HL-60/S4 treated with phorbol 12-myristate 13-acetate at 8.2 ng/mL for 4 days and 3 days (cell line): Measurements from ENCODE around the gene PEMT.

Source experiments
- in situ Hi-C: fragments of 300-500 bp; cut with MboI; formaldehyde crosslinking; loops from 2 replicates; pipeline ENCODE4 v1.15.0; 2022; ENCODE audit warnings: low sequenced_read_pairs

The PEMT gene

DNA sequence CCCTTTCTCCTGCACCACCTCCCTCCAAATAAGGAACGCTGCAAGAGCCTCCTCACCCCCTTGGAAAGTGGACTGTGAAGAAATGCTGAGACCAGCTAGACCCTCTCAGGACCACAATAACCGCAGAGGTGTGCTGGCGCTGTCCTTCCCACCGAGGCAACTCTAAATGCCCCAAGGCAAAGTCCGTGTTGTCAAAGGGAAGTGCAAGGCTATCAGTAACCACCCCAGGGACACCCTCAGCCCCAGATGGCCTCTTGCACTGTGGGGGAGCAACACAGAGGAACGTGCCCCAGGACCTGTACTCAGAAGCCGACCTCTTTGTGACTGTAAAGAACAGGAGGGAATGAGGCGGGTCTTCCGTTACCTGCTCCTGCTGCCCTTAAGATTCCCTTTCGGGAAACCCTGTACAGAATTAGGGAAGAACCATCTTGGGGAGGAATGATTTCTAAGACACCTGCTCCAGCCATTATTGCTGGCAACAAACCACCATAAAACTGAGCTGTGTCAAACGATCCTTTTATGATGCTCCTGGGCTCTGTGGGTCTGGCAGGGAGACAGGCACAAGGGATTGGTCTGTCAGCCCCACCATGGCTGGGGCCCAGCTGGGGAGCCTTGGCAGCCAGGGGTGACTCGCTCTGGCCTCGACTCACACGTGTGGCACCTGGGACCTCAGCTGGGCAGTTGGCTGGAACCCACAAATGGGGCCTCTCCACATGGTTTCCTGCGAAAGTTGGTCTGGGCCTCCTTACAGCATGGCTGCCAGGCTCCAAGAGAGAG, 129.3 kb downstream of the PEMT start:
- in situ Hi-C loops = no loop called here

- in situ Hi-C loops = no loop called here
These were observed 131.5 kb downstream of the PEMT start for GRCh38 chr17:17460038-17460437.

DNA sequence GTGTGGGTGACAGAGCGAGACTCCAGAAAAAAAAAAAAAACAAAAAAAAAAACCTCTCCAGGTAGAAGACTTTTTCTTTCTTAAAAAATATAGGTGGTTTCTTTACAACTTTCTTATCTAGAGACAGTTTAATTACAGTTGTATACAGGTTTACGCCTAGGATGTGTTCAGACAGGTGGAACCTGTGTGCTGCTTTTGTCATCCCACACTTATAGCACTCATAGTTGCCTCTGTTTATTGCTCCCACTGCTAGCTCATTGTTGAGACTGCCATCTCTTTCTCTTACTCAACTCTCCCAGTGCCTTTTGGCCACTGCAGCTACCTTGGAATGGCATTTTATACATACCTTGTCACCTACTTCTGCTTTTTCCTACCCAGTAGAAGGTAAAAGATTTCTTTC, 133.8 kb downstream of the PEMT start:
- in situ Hi-C loops = no loop called here

DNA sequence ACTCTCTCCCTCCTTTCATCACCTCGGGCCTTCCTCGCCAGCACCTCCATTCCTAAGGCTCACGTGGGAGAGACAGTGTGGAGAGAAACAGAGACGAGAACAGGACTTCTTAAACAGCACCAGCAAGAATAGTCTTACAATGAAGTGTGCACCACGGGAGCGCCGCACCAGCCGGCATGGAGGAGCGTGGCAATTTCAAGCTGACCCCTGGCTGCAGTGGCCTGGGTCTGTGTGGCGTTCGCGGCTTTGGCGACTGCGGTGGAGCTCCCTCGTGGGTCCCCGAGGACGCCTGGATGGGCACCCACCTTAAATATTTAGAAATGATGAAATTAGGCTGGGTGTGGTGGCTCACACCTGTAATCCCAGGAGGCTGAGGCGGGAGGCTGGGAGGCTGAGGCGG, 135.3 kb downstream of the PEMT start:
- in situ Hi-C loops = no loop called here
